ENCODE data around the gene TEKTIP1. TPM values are rescaled to one million over a fixed set of nuclear protein-coding genes. Genes with fewer than 3 reads are reported as not detected.

TEKTIP1 gene
- total RNA-seq, 1 donor from 2014 or later, result 10.3 TPM

- no peak for DNase-seq (ENCODE audit: low spot score)
These were observed 46.5 kb downstream of the TEKTIP1 start, which contains the start of gene GIPC3 for GRCh38 chr19:3585301-3586126. Gene GIPC3, plus strand, starts transcription at chr19:3585478. Its CDS starts 120 bp downstream, at chr19:3585598.

- no peak for DNase-seq (ENCODE audit: low spot score)
These were observed 47.2 kb downstream of the TEKTIP1 start for GRCh38 chr19:3586127-3586626.

DNA sequence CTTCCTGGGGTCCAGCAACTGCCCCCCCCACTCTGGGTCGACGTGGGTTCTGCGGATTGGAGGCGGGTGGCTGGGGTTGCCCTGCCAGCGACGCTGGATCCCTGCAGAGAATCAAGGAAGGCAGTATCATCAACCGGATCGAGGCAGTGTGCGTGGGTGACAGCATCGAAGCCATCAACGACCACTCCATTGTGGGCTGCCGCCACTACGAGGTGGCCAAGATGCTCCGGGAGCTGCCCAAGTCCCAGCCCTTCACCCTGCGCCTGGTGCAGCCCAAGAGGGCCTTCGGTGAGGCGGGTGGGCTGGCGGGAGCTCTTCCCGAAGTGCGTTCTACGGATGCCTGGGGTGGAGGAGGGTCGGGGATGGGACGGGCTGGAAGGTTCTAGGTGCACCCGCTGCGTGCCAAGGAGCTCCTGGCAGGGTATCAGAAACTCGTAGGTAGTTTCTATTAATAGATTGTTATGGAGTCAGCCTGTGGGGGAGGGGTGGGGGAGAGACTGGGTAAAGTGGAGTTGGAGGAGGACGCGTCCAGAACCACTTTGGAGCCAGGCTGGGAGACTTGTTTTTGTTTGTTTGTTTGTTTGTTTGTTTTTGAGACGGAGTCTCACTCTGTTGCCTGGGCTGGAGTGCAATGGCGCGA is 47.9 kb downstream of the TEKTIP1 start:
- no peak for DNase-seq (ENCODE audit: low spot score)

- no peak for DNase-seq (ENCODE audit: low spot score)
These were observed 50.5 kb downstream of the TEKTIP1 start for GRCh38 chr19:3589439-3589838.

GRCh38 chr19:3589949-3590348 is 51.0 kb downstream of the TEKTIP1 start:
- no peak for DNase-seq (ENCODE audit: low spot score)

DNA sequence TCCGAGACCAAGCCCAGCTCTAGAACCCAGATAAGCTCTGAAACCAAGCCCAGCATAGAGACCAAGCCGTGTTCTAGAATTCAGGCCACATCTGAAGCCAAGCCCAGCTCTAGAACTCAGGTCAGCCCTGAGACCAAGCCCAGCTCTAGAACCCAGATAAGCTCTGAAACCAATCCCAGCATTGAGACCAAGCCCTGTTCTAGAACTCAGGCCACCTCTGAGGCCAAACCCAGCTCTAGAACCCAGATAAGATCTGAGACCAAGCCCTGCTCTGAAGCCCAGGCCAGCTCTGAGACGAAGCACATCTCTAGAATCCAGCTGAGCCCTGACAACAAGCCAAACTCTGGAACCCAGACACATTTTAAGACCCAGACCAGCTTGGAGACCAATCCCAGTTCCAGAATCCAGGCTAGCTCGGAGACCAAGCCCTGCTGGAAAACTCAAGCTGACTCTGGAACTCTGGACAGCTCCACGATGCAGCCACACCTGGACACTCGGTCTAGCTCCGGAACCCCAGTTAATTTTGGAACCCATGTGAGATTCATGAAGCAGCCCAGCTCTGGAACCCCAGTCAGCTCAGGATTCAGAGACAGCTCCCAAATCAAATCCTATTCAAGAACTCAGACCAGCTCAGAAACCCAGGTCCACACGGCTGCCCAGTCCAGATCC is 52.2 kb downstream of the TEKTIP1 start:
- DNase-seq (ENCODE audit: low spot score), result no peak

- no peak for DNase-seq (ENCODE audit: low spot score)
These were observed 53.1 kb downstream of the TEKTIP1 start for GRCh38 chr19:3591876-3592613.

GRCh38 chr19:3593156-3593555 is 54.2 kb downstream of the TEKTIP1 start:
- no peak for DNase-seq (ENCODE audit: low spot score)

Other genes starting within 250 kb of the TEKTIP1 start
- gene NFIC, start 172.6 kb upstream of the TEKTIP1 start, total RNA-seq, result 254 TPM
- 712 TPM for gene SMIM24, start 58.6 kb upstream of the TEKTIP1 start, total RNA-seq
- gene SMIM44, start 55.7 kb upstream of the TEKTIP1 start, total RNA-seq, result 3.7 TPM
- gene DOHH, start 38.5 kb upstream of the TEKTIP1 start, total RNA-seq, result 11.6 TPM
- 84.7 TPM for gene FZR1, start 32.9 kb upstream of the TEKTIP1 start, total RNA-seq
- gene MFSD12, start 18.4 kb downstream of the TEKTIP1 start, total RNA-seq, result 64.1 TPM
- gene HMG20B, start 33.8 kb downstream of the TEKTIP1 start, total RNA-seq, result 100 TPM
- gene GIPC3, start 46.3 kb downstream of the TEKTIP1 start, total RNA-seq, result 1.3 TPM
- gene TBXA2R, start 67.7 kb downstream of the TEKTIP1 start, total RNA-seq, result 4.9 TPM
- 25.8 TPM for gene CACTIN, start 87.6 kb downstream of the TEKTIP1 start, total RNA-seq
- gene PIP5K1C, start 161.3 kb downstream of the TEKTIP1 start, total RNA-seq, result 72.9 TPM
- gene TJP3, start 169.2 kb downstream of the TEKTIP1 start, total RNA-seq, result 141 TPM
- gene APBA3, start 222.5 kb downstream of the TEKTIP1 start, total RNA-seq, result 32.8 TPM
- gene MRPL54, start 223.5 kb downstream of the TEKTIP1 start, total RNA-seq, result 57.5 TPM
- not detected for gene RAX2, start 233.1 kb downstream of the TEKTIP1 start, total RNA-seq
- gene MATK, start 247.2 kb downstream of the TEKTIP1 start, total RNA-seq, result 4.7 TPM

Measured in mucosa of gallbladder (tissue), 1 donor.